Activated CD4-positive, alpha-beta T cell treated with anti-CD3 and anti-CD28 coated beads for 24 hours (primary cell): Measurements from ENCODE around the gene FNDC3B.

Experiments used
- DNase-seq, 2 donors: peaks; one replicate each; pipeline ENCODE4 v3.0.0-alpha.2; 2020; ENCODE audit warnings: low read depth in 2 of 2

Gene FNDC3B

DNA sequence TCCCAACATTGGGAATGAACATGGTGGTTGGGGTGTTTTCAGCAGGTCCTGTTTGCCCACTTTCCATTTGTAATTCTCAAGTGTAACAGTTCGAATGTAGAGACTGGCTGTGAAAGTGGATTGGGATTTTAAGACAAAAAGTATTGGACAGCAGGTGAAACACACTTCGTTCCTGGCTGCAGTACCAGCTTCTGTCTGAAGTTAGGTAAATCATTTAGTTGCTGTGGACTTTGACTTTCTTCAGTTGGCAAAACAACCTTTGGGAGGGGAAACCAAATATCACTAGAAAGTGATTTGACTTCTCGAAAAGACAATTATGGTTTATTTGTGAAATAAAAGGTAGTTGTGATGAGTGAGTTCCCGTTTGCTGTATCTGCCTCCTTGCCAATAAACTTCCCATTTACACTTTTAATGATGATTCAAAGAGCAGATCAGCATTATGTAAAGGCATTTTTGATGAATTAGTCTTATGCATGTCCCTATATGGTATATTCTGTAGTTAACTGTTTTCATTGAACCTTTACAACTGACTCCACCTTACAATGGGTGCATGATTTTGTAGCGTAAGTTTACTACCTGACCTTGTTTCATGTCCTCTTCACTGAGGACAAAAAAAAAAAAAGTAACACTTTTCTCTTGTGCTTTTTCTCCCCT is 34.0 kb downstream of the FNDC3B start:
- no peak for DNase-seq

DNA sequence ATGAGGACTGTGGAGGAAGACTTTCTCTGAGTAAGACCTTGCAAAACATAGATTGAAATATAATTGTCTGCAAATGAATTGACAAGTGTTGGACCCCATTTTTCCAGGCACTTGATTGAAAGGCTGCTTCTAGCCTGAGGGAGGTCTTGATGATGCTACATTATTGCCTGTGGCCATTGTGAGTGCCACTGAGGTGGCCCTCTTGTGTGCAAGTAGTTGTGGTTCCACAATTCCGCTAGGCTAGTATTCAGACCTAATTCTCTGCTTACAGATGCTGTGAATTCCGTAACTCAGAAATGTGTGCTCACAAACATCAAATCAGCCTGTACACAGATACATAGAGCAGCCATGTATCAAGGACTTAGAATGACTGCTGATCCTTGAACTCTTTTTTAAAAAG is 34.7 kb downstream of the FNDC3B start:
- no peak for DNase-seq

DNA sequence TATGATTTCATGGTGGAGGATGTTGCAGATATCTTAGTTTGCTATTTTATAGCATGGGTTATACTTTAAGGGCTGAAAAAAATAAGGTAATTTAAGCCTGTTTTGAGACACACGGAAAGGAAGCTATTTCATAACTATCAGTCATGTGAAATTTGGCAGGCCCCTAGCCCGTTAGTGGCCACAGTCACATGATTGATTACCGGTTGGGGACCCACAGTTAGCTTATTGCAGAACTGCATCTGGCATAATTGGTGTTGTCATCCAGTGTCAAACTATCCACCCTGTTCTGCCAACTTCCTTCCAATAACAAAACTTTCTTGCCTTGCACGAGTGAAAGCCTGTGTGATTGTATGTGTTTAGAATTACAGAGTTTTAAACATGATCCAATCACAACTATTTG is 35.2 kb downstream of the FNDC3B start:
- no peak for DNase-seq

DNA sequence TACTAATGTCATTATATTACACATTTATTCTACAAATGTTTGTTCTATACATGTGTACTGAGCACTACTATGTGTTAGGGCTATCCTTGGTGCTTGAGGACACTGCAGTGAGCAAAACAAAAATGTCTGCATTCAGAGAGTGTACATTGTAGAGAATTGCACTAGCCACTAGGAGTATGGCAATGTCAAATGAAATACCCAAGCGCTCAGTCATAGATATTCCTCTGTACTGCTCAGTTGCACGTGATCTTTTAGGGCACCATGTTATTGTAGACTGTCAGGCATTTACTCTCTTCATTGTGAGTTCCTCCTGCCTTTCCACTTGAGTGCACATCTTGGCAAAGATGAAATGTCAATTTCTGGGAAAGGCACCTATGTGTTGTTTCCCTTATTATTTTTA is 36.8 kb downstream of the FNDC3B start:
- DNase-seq: no peak

DNA sequence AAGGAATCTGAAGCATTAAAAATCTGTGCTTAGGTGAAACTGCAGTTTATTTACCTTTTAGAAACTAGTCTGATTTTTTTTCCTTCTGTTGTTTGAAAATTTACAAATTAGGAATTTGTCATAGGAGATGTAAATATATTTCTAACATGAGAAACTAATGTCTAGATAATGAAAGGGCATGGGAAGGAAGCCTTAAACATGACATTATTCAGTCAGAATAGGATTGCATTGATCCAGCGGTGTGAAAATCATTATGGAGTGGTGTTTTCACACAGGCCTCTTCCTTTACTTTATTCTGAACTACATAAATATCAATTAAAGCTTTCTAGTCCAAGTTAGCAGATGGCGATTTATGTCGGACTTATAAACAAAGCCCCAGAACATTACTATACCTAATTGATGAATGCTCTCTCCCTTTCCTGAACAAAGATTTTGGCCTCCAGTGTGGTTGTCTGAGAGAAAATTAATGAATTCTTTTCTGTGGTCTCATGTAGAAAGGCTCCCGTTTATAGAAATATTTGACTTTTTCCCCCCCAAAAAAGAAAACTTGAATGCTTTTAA is 37.9 kb downstream of the FNDC3B start:
- DNase-seq: no peak

DNA sequence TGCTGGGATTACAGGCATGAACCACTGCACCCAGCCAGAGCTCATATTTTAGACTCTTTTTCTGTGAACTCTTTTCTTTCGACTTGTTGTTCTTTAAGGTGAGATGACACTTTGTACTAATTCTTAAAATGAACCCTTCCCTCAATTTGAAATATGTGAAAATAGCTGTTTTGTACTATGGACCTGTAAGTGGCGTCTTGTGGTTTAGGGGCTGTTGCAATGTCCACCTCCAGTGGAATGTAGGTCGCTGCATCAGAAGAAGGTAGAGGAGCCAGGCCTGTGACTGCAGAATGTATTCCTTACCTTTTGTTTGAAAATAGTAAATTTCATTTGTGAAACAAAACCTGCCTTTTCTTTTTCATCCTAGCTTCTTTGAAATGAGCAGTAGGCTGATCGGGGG is 38.9 kb downstream of the FNDC3B start:
- DNase-seq: no peak

DNA sequence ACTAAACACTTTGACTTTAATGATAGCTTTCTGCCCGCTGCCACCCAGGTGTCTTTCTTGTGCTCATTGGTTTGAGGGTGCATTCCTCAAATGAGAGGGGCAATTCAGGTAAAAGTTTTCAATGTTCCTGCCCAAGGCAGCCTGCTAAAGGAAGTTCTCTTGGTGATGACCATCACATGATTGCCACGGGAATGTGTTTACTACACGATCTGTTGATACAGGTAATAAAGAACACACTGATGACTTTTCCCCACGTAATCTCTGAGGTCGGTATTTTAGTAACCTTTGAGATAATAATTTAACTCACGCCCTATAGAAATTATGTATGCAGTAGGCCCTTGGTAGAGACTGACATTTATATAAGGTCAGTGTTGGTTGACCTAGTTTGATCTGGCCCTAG is 39.3 kb downstream of the FNDC3B start:
- DNase-seq: no peak

DNA sequence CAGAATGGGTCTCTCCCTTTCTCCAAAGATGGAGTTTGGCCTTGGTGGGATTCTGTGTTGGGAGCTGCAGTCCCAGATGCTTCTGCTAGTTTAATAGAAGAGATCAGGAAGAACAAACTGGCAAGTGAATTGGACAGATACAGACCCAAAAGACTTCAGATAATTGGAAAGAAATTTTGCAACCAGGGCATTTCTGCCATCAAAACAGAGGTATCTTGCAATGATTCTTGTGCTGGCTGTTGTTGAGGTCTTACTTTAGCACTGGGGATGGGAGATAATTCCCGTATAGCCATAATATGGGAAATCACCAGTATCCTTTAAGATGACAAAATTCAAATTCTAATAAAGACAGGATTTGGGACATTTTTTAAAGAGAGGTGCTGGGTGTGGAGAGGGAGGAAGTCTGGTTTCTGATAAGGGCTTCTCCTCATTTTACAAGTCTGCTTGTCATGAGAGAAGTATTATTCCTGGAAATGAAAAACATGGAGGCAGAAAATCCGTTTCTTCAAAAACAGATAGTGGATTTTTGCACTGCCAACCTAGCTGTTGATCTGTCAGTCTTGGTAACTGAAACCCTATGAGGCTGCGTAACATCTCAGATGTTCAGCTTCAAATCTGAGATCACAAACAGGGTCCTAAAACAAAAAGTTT is 40.1 kb downstream of the FNDC3B start:
- DNase-seq: no peak

DNA sequence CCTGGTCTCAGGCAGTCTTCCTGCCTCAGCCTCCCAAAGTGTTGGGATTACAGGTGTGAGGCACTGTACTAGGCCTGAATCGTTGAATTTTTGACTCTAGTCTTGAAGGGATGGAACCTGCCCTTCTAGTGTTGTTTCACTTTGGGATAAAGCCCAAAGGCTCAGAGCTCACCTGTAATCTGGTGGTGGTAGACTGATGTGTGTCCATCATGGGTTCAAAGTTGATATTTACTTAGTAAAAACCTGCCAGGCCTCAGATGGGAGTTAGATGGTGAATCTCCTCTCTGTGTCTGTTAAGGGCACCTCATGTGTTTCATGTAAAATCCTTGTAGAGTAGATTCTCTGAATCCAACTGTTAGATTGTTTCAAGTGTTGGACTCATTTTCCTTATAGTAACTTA is 41.1 kb downstream of the FNDC3B start:
- no peak for DNase-seq

DNA sequence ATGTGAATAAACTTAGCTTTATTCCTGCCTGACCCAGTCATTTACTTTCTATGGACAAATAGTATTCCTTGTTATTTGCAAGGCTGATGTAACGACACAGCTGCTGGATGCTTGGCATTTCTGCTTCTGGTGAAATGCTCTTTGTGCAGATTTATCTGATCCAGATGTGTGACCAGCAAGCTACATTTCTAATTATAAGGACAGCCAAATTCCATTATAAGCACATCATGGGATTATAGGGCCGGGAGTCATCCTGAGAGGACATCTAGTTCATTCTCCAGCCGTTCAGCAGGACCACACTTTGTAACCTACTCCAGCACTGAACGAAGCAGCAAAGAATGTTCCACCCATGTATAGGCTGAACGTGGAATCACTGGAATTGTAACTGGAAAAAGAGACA is 42.9 kb downstream of the FNDC3B start:
- DNase-seq: no peak

DNA sequence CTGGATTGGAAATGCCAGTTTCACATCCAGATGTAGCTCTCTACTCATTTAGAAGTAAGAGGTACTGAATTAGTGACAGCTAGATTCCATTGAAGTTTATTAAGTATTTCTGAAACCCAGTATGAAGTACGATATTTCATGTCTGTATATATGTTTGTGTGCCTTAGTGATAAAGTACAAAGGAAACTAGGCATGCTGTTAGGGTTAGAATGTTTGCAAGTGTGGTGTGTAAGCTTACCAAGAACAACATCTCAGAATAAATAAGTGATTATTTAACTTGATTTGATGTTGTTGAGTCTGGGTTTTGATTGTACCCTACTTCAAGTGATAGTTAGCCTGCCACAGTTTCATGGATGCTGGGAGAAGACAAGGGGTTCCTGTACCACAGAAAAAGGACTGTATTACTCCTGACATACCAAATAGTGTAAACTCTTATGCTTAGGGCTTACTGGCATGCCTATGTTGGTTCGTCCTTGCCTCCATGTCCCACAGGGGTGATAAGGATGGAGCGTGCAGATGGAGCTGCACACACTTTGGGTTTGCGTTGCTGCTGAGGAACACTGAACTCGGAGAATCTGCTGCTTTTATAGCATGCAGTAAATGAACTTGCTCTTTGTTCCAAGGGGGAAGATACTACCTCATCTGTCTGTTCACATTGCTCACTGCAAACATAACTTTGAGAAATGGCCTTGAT is 43.6 kb downstream of the FNDC3B start:
- DNase-seq: no peak

DNA sequence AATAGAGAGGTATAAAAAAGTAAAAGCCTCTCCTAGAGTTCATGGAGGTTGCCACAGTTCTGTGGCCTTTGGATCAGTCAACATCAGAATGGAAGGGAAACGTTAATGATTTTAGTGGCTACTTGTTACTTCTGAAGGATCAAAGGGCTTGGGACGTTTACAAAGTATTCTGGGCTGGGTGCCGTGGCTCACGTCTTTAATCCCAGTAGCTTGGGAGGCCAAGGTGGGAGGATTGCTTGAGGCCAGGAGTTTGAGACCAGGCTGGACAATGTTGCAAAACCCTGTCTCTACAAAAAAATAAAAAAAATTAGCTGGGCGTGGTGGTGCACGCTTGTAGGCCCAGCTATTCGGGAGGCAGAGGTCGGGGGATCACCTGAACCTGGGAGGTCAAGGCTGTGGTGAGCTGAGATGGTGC is 44.6 kb downstream of the FNDC3B start:
- no peak for DNase-seq

DNA sequence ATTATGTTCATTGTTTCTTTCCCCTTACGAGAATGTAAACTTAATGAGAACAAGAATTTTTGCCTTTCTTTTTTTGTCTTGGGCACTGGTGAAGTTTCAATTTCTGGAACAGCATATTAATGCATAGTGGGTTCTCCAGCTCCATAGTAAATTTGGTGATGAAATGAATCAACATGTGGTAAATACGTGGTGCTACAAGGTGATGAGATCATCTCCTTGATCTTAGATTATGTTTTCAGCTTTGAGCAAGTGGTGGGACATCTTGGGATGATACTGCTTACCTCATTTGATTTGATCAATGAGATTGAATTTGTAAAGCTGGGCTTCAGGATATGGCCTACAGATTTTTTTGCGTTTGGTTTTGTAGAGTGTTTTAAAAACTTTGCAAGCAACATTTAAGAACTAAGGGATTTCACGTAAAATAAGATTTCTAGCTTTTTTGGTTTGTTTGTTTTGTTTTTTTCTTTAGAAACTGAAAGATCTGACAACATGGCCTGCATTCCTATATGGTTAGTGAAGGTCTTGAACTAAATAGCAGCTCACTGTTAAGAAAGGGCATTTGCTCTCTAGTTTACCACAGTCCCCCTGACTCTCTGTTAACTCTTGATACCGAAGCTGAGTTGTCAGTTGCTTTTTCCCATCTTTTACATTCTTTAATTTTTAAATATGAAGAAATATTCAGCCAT is 45.6 kb downstream of the FNDC3B start:
- no peak for DNase-seq

DNA sequence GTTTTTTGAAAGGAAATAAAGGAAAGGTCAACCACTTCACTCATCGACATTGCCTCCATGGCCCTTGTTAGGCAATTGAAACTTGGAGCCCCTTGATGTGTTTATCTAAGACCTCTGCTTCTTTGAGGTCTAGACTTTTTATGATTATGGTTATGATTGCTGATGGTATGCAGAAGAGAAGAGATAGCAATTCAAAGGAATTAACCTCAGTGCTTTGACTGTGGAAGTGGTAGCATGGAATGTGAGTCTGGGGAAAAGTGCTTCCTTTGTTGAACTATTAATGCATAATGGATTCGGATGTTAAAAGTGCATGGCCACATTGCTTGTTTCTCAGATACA is 46.1 kb downstream of the FNDC3B start:
- DNase-seq: no peak

DNA sequence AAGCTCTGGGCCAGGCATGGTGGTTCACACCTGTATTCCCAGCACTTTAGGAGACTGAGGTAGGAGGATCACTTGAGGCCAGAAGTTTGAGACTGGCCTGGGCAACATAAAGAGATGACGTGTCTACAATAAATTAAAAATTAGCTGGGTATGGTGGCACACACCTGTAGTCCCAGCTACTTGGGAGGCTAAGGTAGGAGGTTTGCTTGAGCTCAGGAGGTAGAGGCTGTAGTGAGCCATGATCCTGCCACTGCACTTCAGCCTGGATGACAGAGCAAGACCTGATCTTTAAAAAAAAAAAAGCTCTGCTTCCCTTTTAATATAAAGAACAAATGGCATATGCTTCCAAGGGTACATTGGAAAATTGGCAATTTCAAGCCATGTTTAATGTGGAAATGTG is 46.7 kb downstream of the FNDC3B start:
- DNase-seq: no peak

DNA sequence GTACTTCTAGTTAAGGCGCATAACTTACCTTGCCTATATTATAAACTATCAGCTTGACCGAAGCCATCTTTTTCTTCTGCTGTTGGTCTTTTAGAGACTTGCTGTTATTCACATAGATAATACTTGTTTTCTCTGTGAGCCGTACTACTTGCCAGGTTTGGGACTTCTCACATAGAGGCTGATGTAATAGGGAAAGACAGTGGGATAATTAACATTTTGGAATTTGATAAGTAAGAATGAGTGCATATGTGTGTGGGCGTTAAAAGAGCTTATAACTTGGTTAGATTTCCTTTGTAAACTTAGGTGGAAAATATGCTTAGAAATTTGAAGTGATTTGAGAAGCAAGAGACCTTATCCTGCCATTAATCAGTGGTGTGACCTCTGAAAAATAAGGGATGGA is 47.8 kb downstream of the FNDC3B start:
- no peak for DNase-seq

DNA sequence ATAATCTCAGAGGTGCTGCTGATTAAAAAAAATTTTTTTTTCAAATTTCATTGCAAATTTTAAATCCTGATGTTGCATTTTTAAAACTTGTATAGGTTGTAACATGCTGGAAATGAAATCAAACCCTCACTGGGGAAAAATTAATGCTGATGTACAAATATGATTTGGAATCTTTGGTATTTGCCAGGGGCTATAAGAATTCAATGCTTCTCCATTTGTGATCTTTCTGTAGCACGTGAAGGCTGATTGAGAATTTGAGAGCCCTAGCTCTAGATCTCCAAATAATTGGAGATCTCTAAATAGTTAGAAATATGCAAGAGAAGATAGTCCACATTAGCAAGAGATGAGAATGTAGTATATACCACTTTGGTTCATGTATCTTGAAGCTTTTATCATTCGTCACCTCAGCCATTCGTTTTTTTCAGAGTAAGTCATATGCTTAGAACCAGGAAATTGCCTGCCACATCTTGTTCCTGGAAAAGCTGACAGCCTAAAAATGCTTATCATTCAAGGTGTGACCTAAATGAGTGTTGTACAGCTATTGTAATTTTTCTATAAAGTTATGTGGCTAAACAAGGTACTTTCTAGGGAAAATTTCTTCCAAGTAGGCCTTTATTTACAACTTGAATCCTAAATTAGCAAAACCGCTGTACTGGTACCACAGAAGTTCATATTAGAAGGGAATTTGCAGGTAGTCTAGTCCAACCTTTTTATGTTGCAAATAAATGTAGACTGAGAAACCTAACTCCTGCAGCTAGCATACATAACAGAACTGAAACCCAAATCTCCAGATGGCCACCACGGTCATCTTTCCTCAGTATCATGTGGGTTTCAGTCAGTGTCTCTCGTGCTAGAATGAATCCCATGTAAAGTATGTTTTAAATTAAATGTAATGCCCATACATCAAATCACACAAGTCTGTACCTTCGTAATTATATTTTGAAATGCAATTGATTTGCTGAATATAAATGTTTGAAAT is 48.5 kb downstream of the FNDC3B start:
- DNase-seq: no peak

DNA sequence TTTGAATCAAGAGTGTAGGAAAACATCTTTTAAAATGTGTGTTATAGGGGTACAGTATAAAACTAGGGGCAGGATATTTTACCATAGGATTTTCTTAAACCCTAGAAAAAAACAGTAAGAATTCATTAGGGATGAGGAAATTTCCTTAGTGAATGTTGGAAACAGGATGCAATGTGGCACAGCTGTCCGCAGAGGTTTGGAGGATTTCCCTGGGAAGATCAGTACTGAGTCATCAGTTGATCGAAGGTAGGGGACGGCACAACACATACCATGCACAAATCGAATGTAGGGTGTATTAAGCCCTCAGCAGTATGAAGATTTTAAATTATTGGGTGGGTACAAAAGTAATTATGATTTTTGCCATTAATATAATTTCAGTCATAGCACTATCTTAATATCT is 49.9 kb downstream of the FNDC3B start:
- no peak for DNase-seq

DNA sequence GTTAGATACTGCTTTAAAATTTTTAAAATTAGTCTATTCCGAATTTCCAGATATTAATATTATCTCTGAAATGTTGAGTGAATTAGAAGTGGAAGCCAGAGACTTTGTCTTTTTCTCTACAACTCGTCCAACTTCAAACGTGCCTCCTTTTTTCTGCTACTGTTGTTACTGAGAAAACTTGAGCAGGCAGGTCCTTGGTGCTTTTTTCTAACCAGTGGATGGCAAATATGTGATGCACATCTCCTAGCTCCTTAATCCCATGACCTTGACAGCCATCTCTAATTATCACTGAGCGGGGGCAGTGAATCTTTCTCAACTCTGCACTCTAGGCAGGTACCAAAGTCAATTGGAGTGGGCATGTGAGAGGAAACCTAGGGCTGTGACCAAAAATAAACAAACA is 50.7 kb downstream of the FNDC3B start:
- no peak for DNase-seq

DNA sequence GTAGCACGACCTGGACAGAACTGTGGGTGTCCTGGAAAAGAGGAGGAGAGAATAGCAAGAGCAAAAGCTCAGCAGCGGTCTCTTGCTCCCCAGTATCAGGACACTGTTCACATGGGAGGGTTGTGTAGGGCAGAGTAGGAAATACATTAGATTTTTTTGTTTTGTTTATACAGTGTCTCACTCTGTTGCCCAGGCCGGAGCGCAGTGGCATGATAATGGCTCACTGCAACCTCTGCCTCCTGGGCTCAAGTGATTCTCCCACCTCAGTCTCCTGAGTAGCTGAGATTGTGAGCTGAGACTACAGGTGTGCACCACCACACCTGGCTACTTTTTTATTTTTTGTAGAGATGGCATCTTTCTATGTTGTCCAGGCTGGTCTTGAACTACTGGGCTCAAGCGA is 53.3 kb downstream of the FNDC3B start:
- DNase-seq: no peak
